ENCODE results near the gene MNDA.

GRCh38 chr1:158814970-158815369 is 16.2 kb upstream of the MNDA start:
- no peak for TF ChIP-seq CTCF (IDR thresholded peaks at IDR 0.05)
- no peak for TF ChIP-seq POLR2A (IDR thresholded peaks at IDR 0.05)
